ENCODE data around the gene POU6F2.

Gene POU6F2

DNA sequence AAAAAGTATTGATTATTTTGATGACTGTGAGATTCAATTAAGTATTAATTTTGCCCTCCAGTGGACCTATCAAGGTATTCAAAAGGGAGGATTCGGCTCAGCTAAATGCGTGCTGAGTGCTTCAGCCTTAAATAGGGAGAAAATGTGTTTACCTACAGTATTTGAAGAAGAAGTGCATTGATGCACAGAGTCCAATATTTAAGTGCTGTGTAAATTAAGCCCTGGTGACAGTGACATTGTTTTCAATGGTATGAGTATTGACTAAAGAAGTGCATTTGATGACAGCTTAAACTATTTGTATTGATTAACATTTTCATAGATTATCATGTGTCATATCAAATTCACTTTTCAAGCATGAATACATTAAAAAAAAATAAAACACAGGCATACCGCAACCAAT lies 106.6 kb downstream of the POU6F2 start:
- Histone ChIP-seq H3K4me3 (replicated peaks; ENCODE audit: insufficient read depth, low read length) (no peak overlapping the region), H3K27ac (replicated peaks) (no peak overlapping the region), H3K27me3 (ENCODE audit: insufficient read depth, poor library complexity, severe bottlenecking) (peaks cover 5% of the 10 kb centered on the region)
- DNase-seq (ENCODE audit: low read depth in 1 of 2, low spot score in 1 of 2): no peak
- TF ChIP-seq, protein P1, sequence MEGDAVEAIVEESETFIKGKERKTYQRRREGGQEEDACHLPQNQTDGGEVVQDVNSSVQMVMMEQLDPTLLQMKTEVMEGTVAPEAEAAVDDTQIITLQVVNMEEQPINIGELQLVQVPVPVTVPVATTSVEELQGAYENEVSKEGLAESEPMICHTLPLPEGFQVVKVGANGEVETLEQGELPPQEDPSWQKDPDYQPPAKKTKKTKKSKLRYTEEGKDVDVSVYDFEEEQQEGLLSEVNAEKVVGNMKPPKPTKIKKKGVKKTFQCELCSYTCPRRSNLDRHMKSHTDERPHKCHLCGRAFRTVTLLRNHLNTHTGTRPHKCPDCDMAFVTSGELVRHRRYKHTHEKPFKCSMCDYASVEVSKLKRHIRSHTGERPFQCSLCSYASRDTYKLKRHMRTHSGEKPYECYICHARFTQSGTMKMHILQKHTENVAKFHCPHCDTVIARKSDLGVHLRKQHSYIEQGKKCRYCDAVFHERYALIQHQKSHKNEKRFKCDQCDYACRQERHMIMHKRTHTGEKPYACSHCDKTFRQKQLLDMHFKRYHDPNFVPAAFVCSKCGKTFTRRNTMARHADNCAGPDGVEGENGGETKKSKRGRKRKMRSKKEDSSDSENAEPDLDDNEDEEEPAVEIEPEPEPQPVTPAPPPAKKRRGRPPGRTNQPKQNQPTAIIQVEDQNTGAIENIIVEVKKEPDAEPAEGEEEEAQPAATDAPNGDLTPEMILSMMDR (IDR thresholded peaks at IDR 0.05; ENCODE audit: insufficient read depth, low read length): no peak
- TF ChIP-seq GABPA (IDR thresholded peaks at IDR 0.05; ENCODE audit: low read depth): no peak
- no peak for TF ChIP-seq SPI1 (IDR thresholded peaks at IDR 0.05; ENCODE audit: borderline replicate concordance, low read depth)
- no peak for TF ChIP-seq REST (IDR thresholded peaks at IDR 0.05; ENCODE audit: insufficient replicate concordance, low read depth)
- no peak for TF ChIP-seq POLR2AphosphoS5 (IDR thresholded peaks at IDR 0.05; ENCODE audit: low read depth)

DNA sequence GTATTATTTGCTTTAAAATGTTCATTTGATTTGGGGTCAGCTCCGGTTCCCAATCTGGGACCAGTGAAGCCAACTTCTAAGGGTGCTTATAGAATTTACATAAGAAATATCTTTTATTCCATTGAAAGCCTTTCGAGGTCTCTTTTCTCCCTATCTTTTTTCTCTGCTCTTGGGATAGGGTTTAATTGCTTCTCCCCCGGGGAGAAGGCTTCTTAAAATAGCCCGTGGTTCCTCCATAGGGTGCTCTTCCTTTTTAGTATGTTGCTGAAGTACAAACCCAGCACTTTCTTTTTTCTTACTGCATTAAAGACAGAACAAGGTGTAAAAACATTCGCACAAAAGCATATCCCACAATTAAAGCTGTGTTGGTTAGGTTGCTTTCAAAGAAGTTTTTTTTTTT lies 107.5 kb downstream of the POU6F2 start:
- TF ChIP-seq POLR2AphosphoS5 (IDR thresholded peaks at IDR 0.05; ENCODE audit: low read depth) (no peak), GABPA (IDR thresholded peaks at IDR 0.05; ENCODE audit: low read depth) (no peak), SPI1 (IDR thresholded peaks at IDR 0.05; ENCODE audit: borderline replicate concordance, low read depth) (no peak), REST (IDR thresholded peaks at IDR 0.05; ENCODE audit: insufficient replicate concordance, low read depth) (no peak)
- TF ChIP-seq, protein P1 (IDR thresholded peaks at IDR 0.05; ENCODE audit: insufficient read depth, low read length): no peak
- DNase-seq (ENCODE audit: low read depth in 1 of 2, low spot score in 1 of 2): no peak
- no peak overlapping the region for H3K27ac ChIP-seq (replicated peaks)
- no peak overlapping the region for H3K4me3 ChIP-seq (replicated peaks; ENCODE audit: insufficient read depth, low read length)
- peaks cover 5% of the 10 kb centered on the region for H3K27me3 ChIP-seq (ENCODE audit: insufficient read depth, poor library complexity, severe bottlenecking)

DNA sequence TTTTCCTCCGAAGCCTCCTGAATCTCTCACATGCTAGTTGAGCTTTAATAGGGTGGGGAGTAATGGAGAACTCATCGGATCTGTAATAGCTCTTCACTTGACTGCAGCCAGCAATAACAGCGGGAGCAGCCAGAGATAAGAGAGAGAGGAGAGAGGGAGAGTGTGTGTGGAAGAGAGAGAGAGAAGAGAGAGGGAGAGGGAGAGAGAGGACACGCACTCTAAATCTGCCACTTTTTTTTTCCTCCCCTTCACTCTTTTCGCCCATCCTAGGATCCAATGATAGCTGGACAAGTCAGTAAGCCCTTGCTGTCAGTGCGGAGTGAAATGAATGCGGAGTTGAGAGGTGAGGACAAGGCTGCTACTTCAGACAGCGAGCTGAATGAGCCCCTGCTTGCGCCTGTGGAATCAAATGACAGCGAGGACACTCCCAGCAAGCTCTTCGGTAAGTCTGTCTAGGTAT lies 107.9 kb downstream of the POU6F2 start:
- H3K27ac ChIP-seq (replicated peaks): no peak overlapping the region
- DNase-seq (ENCODE audit: low read depth in 1 of 2, low spot score in 1 of 2): no peak
- no peak for TF ChIP-seq GABPA (IDR thresholded peaks at IDR 0.05; ENCODE audit: low read depth)
- no peak for TF ChIP-seq POLR2AphosphoS5 (IDR thresholded peaks at IDR 0.05; ENCODE audit: low read depth)
- TF ChIP-seq REST (IDR thresholded peaks at IDR 0.05; ENCODE audit: insufficient replicate concordance, low read depth): no peak
- TF ChIP-seq, protein P1 (IDR thresholded peaks at IDR 0.05; ENCODE audit: insufficient read depth, low read length): no peak
- TF ChIP-seq SPI1 (IDR thresholded peaks at IDR 0.05; ENCODE audit: borderline replicate concordance, low read depth): no peak
- peaks cover 5% of the 10 kb centered on the region for H3K27me3 ChIP-seq (ENCODE audit: insufficient read depth, poor library complexity, severe bottlenecking)
- H3K4me3 ChIP-seq (replicated peaks; ENCODE audit: insufficient read depth, low read length): no peak overlapping the region

Data from HL-60 (cell line).